ENCODE results near the gene ABHD2.
"Not testable (repeated sequence)": the region's sequence is repeated elsewhere in the genome, so short reads cannot be mapped to it uniquely, and the experiment has no call there.

The ABHD2 gene

DNA sequence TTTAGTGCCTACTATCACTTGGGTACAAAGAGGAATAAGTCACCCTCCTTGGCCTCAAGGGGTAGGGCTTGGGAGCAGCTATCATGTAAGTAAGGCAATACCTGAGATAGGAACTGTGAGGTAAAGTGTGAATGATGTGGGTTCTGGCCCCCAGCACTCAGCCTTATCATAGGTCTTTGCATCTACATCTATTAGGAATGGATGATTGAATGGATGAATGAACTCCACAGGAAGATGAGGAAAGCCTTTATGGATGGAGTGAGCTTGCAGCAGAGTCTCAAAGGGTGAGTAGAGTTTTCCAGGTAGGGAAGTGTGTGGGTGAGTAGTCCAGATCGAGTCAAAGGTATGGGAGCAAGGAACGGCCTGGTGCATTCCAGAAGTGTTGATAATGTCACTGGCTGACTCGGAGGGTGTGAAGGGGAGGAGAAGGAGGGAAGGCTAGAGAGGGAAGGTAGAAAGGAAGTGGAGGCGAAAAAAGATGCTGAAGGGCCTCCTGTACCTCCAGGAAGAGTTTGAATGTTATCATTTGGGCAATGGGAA lies 13.1 kb upstream of the ABHD2 start:
- DNase-seq: no peak

DNA sequence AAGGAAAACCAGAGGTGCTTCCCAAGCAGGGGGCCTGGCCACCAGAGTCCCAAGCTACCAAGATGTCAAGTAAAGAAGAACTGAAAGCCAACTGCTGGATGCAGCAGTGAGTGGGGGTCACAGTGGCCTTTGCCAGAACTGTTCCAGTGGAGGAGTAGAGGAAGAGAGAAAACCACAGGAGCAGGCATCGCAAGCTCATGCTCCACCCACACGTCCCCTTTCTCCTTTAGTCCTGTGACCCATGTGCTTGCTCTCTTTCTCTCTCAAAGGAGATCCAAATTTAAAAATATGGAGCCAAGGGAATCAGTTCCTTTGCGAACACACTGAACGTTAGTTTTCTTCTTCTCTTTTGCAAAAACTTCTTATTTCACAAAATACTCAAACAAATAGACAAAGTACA lies 12.4 kb upstream of the ABHD2 start:
- peak in 1 of 14 donors; percentile 11 for DNase-seq

DNA sequence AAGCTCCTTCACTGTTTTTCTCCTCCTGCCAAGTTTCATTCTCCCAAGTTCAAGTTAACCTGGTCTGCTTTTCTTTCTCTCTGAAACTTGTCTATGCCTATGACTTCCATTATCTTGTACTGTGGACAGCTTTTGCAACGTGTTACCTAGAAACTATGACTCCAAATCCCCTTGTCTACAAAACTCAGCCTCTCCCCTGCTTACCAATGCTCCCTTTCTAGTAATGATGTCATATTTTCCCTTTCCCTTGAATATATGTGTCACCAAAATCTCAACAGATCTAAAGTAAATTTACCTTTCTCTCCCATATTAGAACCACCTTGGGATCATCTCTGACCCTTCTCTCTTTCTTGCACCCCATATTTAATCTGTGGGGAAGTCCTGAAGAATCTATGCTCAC lies 10.5 kb upstream of the ABHD2 start:
- no peak for DNase-seq

DNA sequence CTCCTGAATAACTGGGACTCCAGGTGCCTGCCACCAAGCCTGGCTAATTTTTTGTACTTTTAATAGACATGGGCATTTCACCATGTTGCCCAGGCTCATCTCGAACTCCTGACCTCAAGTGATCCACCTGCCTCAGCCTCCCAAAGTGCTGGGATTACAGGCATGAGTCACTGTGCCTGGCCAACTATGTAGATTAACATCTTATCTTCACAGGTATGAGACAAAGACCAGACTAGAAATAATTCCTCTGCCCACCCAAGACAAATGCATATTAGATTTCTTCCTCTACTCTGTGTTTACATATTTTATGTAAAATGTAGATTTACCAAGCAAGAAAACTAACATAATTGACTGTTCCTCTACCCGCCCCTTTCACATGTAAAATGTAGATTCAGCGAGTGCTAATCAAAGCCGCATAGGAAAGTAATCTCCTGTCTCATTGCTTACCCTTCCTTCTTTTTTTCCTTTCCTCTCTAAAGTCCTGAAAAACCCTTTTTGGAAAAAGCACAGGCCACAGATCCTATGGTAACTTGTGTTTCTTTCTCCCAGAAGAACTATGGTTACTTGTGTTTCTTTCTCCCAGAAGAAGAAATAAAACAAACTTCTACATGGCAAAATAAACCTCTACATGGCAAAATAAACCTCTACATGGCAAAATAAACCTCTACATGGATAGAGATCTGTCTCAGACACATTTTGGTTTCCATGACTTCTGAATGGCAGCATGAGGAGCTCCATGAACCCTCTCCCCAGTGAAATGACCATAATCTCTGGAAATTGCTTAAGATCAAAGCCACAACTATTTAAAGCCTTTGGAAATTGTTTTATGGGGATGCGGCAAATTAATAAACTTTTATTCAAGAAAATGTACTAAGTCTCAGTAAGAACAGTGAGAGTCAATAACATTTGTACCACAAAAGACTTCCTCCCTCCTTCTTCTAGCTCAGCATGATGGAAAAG lies 9.1 kb upstream of the ABHD2 start:
- DNase-seq: no peak

DNA sequence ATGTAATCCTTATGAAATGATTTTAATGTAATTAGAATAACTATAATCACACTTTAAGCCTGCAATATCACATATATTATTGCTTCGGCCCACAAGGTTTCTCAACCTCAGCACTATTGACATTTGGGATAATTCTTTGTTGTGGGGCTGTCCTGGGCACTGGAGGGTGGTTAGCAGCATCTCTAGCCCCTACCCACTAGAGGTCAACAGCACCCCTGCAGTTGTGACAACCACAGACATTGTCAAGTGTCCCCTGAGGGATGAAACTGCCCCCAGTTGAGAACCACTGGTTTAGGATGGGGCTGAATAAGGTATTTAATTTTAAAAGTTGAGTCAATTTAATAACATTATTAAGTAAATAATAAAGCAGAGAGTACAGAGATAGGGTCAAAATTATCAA lies 6.4 kb upstream of the ABHD2 start:
- DNase-seq: no peak

DNA sequence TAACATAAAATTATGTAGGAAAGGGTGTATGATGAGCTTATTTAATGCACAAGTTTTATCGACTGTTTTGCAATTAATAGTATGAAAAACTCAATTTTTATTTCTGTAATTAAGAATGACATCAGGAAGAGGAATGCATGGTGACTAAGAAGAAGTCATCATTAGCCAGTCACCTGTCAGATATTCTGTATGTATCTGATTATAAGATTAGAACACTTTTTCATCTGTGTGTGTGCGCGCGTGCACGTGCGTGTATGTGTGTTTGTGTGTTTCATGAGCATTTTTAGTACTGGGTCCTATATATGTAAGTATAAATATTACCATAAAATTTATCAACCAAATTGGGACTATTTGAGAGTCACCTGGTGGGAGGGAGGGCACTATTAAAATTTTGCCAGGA lies 5.0 kb upstream of the ABHD2 start:
- no peak for DNase-seq

DNA sequence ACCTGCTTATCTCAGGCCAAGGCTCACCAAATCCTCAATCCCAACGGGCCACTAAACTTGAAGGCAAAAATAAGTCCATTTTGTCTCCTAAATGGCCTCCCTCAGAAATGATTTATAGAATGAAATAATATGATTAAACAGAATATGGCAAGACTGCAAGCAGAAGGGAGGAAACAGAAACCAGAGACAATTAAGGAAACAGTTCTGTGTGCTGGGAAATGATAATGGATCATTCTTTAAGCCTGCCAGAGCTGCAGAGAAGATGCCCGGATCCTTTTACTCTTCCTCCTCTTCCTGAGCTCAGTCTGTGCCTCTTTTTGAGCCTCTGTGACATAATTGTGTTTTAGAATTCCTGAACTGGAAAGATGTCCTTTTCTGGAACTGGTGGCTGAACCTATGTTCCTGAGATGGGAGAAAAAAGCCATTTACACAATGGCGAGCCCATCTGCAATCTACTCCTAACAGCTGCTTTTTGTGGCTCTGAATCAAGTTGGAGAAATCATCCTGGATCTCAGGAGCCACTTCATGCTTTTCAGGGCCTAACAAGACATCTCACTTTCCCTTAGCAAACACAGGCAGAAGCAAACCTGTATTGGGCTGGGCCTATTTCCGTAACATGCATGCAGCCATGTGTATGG lies 2.8 kb upstream of the ABHD2 start:
- no peak for DNase-seq

DNA sequence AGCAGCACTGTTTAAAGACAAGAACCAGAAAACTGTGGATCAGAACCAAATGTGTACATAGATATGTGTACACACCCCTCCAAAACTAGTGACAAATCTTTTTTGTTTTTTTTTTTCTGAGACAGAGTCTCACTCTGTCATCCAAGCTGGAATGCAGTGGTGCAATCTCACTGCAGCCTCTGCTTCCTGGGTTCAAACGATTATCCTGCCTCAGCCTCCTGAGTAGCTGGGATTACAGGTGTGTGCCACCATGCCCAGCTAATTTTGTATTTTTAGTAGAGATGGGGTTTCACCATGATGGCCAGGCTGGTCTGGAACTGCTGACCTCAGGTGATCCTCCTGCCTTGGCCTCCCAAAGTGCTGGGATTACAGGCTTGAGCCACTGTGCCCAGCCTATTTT lies 2.3 kb upstream of the ABHD2 start:
- DNase-seq: not testable (repeated sequence)

DNA sequence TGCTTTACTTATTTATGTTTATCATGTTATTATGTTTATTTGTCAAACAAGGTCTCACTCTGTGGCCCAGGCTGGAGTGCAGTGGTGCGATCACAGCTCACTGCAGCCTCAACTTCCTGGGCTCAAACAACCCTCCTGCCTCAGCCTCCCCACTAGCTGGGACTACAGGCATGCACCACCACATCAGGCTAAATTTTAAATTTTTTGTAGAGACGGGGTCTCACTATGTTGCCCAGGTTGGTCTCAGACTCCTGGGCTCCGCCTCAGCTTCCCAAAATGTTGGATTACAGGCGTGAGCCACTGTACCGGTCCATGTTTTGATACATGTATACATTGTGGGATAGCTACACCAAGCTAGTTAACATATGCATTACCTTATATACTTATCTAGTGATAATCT lies 1.9 kb upstream of the ABHD2 start:
- DNase-seq: not testable (repeated sequence)

DNA sequence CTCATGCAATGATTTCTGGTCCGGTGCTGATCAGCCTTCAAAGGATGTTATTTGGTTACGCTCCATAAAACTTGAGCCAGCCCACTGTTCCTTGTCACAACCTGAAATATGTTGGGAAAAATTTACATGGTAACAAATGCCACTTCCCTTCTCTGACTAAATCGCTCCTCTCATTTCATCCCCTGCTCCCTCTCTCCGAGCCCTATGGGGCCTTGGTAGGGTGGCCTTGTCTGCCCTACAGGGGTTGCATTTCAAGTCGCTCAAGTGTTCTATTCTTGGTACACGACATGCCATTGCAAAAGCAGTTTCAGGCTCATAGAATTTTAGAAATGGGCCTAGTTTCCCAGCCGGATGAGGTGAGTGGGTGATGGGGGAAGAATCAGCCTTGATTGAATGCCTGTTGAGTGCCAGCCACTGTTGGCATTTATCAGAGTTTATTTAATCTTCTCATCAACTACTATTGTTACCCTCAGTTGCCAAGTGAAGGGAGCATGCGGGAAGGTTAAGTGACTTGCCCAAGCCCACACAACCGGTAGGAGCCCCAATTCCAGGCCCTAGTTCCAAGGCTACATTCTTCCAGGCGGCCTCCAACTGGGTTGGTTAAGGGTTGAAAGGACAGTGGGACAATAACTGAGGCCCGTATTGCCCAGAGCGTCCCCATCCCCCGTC lies 961 bp upstream of the ABHD2 start:
- no peak for DNase-seq

DNA sequence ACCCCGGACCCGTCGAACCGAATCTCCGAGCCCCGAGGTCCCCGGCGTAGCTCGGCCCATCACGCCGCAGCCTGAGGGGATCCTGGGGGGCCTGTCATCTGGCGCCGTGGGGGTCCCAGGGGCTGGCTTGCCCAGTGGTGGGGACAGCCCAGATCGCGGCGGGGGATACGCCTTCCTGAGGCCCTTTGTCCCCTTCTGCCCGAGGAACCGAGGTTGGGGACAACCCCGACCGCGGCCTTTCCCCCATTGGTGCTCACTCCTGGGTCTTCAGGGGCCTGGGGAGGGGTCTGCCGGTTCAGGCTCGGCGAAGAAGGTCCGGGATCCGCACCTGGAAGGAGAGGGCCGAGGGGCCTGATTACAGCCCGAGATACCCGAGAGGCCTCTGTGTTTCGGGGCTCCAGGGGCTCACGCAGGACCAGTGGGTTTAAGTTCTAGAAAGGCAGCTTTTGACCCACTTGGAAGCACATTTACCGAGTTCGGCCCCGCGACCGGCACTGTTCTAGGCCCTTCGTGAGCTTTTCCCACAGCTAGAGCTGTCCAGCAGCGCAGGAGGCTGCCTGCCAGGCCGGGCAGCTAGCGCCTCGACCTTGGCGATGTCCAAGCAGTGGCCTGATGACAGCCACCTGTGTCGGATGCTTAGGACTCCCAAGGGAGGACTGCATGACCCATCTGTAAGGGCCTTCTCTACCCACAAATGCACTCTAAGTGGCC lies 504 bp downstream of the ABHD2 start:
- peak in 8 of 14 donors; percentile 17 to 65 (median 42) for DNase-seq

DNA sequence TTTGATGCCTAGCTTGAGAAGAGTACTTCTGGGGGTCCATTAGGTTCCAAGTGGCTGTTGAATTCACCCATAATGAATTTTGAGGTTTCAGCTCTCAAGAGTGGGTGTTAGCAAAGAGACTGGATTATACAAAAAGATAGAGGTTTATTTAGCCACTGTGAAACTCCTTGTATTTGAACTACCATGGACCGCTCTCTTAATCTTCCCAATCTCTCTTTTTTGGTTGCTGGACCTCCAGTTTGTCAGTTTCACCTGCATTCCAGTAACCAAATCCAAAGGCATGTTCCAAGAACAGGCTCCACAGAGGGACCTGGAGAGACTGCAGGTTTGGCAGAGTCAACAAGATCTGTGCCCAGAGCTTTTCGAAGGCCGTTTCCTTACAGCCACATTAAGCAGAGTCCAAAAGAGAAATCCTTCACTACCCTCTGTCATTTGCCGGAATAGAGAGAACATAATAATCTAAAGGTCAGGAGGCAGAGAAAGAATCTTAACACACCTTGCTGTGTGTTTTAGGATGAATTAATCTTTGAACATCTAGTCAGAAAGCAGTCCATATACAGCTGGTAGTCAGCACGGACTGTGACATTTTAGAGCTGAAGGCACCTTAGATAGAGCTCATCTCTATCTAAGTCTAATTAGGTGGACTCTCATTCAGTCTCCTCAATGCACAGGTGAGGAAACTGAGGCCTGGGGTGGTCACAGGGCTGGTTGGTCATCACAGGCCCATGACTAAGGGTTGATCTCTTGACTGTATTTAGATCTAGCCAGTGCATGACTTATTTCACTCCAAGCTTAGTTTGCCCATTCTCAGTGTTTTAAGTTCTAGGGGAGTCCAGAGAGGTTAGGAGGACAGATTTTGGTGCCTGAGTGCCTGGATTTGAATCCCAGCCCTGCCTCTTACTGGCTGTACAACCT lies 1.3 kb downstream of the ABHD2 start:
- DNase-seq: peak in 1 of 14 donors; percentile 88

DNA sequence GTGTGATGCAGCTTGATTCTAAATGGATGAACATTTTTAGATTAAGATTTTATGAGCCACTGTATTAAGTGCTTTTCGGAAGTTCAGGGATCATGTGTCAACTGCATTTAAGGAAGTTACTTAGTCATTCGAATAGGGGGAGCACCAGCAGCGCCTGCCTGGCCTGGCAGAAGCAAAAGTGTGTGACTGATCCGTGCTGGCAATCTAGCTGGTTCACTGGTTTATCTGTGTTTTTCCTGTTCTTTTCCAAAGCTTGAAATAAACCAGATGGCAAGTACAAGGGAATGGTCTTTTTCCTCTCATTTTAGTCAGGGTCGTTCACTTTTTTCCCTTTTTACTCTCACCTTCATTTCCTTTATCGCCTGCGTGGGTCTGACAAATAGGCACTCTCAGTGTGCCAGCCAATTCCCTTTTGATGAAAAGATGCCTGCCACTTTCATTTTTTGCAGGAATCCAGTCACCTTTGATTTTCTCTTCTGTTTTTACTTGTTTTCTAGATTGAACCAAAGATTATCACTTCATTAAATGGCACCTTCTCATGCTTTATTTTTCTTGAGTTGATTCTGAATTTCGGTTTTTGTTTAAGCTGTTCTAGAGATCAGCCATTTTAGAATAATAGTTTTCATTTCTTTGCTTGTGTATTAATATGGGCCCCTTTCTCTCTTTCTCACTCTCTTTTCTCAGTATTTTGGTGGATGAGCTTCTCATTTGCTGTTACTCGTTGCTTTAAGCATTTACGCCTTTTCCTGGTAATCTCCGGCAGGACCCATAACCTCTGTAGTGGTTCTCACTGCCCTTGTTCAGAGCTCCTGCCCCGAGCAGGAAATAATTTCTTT lies 2.8 kb downstream of the ABHD2 start:
- peak in 7 of 14 donors; percentile 10 to 78 (median 37) for DNase-seq

DNA sequence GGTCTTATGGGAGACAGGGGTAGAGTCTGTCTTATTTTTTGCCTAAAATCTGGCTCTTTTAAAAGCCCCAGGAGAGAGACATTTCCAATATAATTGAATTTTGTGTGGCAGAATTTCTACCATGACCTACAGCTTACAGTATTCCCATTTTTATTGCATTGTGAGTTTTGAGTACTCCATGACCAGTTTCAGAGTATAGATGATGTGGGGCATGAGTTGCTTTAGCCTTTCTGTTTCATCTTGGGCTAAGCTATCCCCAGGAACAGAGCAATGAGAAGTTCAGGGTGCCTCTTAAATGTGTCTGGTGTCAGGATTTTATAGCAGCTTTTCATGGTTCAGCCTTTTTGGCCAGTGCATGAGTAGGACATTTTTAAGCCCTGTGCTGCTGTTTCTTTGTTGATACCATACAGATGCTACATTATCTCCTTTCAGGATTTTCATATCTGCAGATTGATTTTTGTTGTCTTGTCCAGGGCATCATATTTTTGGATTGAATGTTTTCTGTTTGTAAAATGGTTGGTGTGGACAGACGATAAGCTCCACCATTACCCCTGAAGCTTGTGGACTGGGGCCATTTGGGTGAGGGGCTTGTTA lies 3.5 kb downstream of the ABHD2 start:
- DNase-seq: peak in 1 of 14 donors; percentile 60

DNA sequence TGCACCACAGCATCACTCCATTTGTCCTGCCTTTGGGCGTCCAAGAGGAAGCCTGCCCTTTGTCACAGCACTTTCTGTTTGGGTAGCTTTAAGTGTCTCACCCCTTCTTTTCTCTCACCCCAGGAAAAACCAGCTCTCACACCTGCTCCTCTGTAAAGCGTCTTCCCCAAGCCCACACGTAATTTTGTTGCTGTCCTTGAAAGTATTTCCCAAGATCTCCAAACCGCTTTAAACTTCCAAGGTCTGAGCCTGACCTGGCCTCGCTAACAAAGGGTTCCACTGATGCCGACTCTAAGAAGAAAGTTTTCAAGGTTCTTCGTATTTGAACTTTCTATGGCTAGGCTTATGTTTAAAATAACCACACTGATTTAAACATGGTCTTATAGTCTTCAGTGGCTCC lies 5.3 kb downstream of the ABHD2 start:
- no peak for DNase-seq

DNA sequence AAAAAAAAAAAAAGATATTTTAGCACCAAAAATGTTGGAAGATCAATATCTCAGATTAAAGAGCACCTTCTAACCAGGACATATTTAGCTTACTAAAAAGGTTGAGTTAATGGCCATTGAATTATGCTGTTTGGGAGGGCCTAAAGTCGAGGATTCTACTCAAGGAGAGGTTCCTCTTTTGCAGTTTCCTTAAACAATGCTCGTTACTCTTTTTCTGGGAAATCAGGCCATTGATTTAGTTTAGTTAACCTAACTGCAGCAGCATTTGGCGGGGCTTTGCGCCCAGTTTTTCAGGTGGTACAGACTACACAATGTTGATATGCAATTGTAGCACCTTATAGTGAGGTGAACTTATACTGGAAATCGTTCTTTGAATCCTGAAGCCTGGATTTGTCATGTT lies 6.8 kb downstream of the ABHD2 start:
- DNase-seq: no peak

DNA sequence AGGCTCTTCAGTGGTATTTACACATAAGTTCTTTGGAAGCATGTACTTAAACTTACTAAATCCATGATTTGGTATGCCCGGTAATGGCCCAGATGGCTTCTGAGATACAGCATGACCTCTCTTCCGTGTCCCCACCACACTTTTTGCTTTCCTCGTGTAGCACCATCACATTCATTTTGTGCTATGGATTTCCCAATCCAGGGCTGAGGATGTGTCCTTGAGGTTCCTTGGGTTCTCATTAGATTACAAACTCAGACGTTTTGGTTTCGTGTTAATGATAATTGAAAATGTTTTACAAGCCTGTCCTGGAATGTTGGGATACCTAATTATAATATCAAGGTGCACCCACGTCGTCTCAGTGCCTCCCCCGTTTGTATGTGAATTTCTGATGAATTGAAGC lies 7.3 kb downstream of the ABHD2 start:
- DNase-seq: no peak

DNA sequence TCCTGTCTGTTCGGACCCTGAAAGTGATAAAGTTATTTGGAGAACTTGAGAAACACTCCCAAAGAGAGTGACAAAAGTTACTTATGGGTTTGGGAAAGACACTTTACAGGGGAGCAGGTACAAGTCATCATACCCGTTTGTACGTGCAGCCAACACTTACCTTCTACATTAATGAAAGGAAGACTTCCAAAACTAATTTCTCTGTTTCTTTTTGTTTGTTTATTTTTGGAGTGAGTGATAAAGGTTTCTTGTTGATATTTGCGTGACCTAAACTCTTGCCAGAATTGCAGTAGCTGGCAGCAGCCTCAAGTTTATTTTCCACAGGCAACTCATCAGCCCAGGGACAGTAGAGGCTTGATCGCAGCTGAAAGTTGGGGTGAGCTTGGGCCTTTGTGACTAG lies 8.4 kb downstream of the ABHD2 start:
- DNase-seq: peak in 1 of 14 donors; percentile 16

DNA sequence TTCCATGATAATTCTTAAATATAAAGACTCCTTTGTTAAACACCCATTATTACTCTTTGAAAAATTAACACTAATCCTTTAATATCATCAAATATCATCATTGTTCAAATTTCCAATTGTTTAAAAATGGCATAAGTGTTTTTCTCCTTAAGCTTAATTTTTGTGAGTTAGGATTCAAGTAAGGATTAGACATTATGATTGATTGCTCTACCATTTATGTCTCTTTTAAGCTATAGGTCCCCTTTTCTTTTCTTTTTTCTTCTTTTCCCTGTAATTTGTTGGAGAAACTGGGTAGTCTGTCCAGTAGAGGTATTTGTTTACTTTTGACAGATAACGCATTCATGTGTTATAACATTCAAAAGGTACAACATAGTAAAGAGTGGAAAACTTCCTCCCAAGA lies 9.1 kb downstream of the ABHD2 start:
- DNase-seq: no peak

DNA sequence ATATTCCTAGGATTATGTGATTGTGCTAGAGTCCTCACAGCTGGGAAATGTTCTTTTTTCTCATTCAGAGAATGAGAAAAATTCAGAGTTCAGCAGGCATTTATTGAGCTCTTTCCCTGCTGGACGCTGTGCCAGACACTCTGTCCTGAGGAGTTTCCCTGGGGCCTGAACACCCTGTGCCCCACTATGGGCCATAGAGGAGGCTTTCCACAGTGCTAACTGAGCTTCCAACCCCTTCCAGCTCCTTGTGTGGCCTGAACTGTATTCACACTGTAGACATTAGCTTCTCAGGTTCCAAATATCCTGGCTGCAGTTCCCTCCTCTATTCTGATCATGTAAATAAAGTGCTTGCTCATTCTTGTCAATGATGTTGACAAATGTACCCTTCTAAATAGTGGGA lies 10.0 kb downstream of the ABHD2 start:
- no peak for DNase-seq
